Gastroesophageal sphincter (tissue), 4 donors: Measurements from ENCODE around the gene GABRG3. TPM values are rescaled to one million over a fixed set of nuclear protein-coding genes. Genes with fewer than 3 reads are reported as not detected.

ENCODE experiments used
- ATAC-seq: fragments of 150-250 bp; one replicate; pipeline ENCODE4 v1.9.1; 2016; ENCODE audit warnings: mild to moderate bottlenecking, moderate library complexity
- H3K27ac ChIP-seq, 4 donors: fragments of 200-600 bp; sonication (generic) in 3 of 4; 1 replicate in 3 of 4; 2 replicates in 1 of 4; pipeline ENCODE4 v1.5.1; 2016 to 2019
- H3K27me3 ChIP-seq: fragments of 200-600 bp; sonication (generic); one replicate; pipeline ENCODE4 v1.5.1; 2019
- H3K36me3 ChIP-seq, 2 donors: fragments of 200-600 bp; sonication (generic); one replicate each; pipeline ENCODE4 v1.5.1; 2019; ENCODE audit warnings: control low read depth in 1 of 2
- H3K4me1 ChIP-seq, 3 donors: fragments of 200-600 bp; sonication (generic); 1 replicate in 2 of 3; 2 replicates in 1 of 3; pipeline ENCODE4 v1.5.1; 2016 to 2019; ENCODE audit warnings: control low read depth in 2 of 3
- H3K4me3 ChIP-seq, 2 donors: fragments of 200-600 bp; sonication (generic); one replicate each; pipeline ENCODE4 v1.5.1; 2019; ENCODE audit warnings: mild to moderate bottlenecking in 1 of 2, moderate library complexity in 1 of 2
- H3K9me3 ChIP-seq, 3 donors: fragments of 200-600 bp; sonication (generic); one replicate each; pipeline ENCODE4 v1.5.1; 2017 to 2019; ENCODE audit warnings: control low read depth in 2 of 3
- EP300 ChIP-seq: sonication (generic); formaldehyde crosslinking; IDR thresholded peaks from one replicate; pipeline ENCODE4 v1.6.1; 2017; ENCODE audit warnings: antibody characterized with exemption, mild to moderate bottlenecking
- POLR2A ChIP-seq, 2 donors: fragments of 450-650 bp; IDR thresholded peaks; one replicate each; pipeline ENCODE4 v1.6.1; 2017; ENCODE audit warnings: antibody characterized with exemption in 2 of 2, mild to moderate bottlenecking in 2 of 2, moderate library complexity in 1 of 2
- POLR2AphosphoS5 ChIP-seq: sonication (generic); formaldehyde crosslinking; IDR thresholded peaks from one replicate; pipeline ENCODE4 v1.6.1; 2017; ENCODE audit warnings: antibody characterized with exemption
- WGBS, 2 donors: methylation state at CpG; one replicate each; pipeline ENCODE4 v1.1.5; 2018; ENCODE audit warnings: low coverage in 1 of 2; 5-methylcytosine and 5-hydroxymethylcytosine counted together
- total RNA-seq, 4 donors: library from RNA; depleted of rRNA; stranded (reverse); fragments of >200 nt; gene quantifications; one replicate each; pipeline ENCODE4 v1.1.0, GENCODE V29; 2016
- TF ChIP-seq, protein P1 (sequence below), 4 experiments: fragments of 200-600 bp in 2 of 4; fragments of 450-650 bp in 2 of 4; sonication (generic) in 1 of 4; IDR thresholded peaks; one replicate each; pipeline ENCODE4 v1.5.1; 2017 to 2019; ENCODE audit warnings: antibody characterized with exemption in 4 of 4, mild to moderate bottlenecking in 2 of 4, moderate library complexity in 2 of 4

GABRG3 gene
- total RNA-seq, 4 donors from 2014 or later: under 0.01 to 0.04 TPM; not detected in 2

DNA sequence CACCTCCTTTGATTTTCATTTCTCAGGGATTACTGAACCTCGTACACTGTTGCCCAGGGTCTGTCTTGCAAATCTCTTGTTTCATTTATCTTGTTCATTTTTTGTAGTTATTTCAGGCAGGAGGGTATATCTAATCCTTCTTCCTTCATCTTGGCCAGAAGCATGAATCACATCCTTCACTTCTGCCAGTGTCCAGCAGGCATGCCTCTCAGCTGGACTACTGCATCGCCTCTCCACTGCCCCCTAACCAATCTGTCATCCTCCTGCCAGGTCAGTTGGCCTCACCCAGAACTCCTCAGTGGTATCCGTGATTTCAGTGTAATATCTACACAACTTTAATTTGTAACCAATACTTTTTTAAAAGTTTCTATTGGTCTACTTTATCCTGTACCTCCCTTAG, 297.9 kb downstream of the GABRG3 start:
- H3K36me3 ChIP-seq: no peaks in the 10 kb centered on the region
- 37 to 81% methylated on average over 3 of the region's 3 CpGs for WGBS, 2 donors

DNA sequence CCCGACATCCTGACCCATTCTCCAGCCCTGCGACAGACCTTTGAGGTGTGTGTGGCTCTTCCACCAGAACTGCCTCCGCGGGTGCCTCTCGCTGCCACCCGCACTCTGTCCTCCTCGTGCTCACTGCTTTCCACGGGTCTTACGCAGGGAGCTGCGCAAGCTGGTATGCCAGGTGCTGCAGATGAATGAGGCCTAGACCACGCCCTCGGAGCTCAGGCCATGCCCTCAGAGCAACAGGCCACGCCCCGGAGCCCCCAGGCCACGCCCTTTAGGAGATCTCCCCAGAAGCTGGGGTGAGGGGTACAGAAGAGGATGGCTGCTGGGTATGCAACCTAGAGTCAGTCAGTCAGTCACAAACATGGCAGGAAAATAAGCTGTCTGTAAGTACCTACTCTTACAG, 300.3 kb downstream of the GABRG3 start:
- 72 to 88% methylated on average over 3 to 6 of the region's 15 CpGs for WGBS, 2 donors
- ATAC-seq: no peak
- H3K4me3 ChIP-seq: no peak overlapping the region
- H3K9me3 ChIP-seq: no peaks in the 10 kb centered on the region
- H3K27ac ChIP-seq: no peak overlapping the region
- TF ChIP-seq, protein P1, sequence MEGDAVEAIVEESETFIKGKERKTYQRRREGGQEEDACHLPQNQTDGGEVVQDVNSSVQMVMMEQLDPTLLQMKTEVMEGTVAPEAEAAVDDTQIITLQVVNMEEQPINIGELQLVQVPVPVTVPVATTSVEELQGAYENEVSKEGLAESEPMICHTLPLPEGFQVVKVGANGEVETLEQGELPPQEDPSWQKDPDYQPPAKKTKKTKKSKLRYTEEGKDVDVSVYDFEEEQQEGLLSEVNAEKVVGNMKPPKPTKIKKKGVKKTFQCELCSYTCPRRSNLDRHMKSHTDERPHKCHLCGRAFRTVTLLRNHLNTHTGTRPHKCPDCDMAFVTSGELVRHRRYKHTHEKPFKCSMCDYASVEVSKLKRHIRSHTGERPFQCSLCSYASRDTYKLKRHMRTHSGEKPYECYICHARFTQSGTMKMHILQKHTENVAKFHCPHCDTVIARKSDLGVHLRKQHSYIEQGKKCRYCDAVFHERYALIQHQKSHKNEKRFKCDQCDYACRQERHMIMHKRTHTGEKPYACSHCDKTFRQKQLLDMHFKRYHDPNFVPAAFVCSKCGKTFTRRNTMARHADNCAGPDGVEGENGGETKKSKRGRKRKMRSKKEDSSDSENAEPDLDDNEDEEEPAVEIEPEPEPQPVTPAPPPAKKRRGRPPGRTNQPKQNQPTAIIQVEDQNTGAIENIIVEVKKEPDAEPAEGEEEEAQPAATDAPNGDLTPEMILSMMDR (IDR thresholded peaks at IDR 0.05): no peak
- TF ChIP-seq POLR2AphosphoS5 (no peak), EP300 (no peak), POLR2A (IDR thresholded peaks at IDR 0.05) (no peak)
- no peaks in the 10 kb centered on the region for H3K4me1 ChIP-seq
- no peaks in the 10 kb centered on the region for H3K27me3 ChIP-seq
- H3K36me3 ChIP-seq: no peaks in the 10 kb centered on the region

More for the DNA sequence above, 297.9 kb downstream of the GABRG3 start:
- Histone ChIP-seq H3K27ac (no peak overlapping the region), H3K4me1 (no peaks in the 10 kb centered on the region), H3K4me3 (no peak overlapping the region), H3K9me3 (no peaks in the 10 kb centered on the region), H3K27me3 (no peaks in the 10 kb centered on the region)
- ATAC-seq: no peak
- TF ChIP-seq, protein P1 (IDR thresholded peaks at IDR 0.05): no peak

GRCh38 chr15:27272427-27272826, 301.4 kb downstream of the GABRG3 start:
- H3K4me1 ChIP-seq: no peaks in the 10 kb centered on the region

GRCh38 chr15:27273506-27273905, 302.5 kb downstream of the GABRG3 start:
- H3K4me1 ChIP-seq: no peaks in the 10 kb centered on the region
- no peak overlapping the region for H3K4me3 ChIP-seq
- H3K27me3 ChIP-seq: no peaks in the 10 kb centered on the region
- no peak for ATAC-seq
- H3K36me3 ChIP-seq: no peaks in the 10 kb centered on the region
- 86 to 90% methylated on average over 1 to 3 of the region's 3 CpGs for WGBS, 2 donors
- H3K9me3 ChIP-seq: no peaks in the 10 kb centered on the region
- no peak overlapping the region for H3K27ac ChIP-seq
- TF ChIP-seq, protein P1 (IDR thresholded peaks at IDR 0.05): no peak
- no peak for TF ChIP-seq POLR2A (IDR thresholded peaks at IDR 0.05)
- no peak for TF ChIP-seq EP300
- no peak for TF ChIP-seq POLR2AphosphoS5

More at GRCh38 chr15:27272427-27272826, 301.4 kb downstream of the GABRG3 start:
- ATAC-seq: no peak
- H3K27ac ChIP-seq: no peak overlapping the region
- H3K4me3 ChIP-seq: no peak overlapping the region
- TF ChIP-seq EP300: no peak
- no peak for TF ChIP-seq POLR2AphosphoS5
- TF ChIP-seq, protein P1 (IDR thresholded peaks at IDR 0.05): no peak
- TF ChIP-seq POLR2A (IDR thresholded peaks at IDR 0.05): no peak
- H3K27me3 ChIP-seq: no peaks in the 10 kb centered on the region
- no peaks in the 10 kb centered on the region for H3K36me3 ChIP-seq
- no peaks in the 10 kb centered on the region for H3K9me3 ChIP-seq

GRCh38 chr15:27278761-27279160, 307.8 kb downstream of the GABRG3 start:
- H3K4me1 ChIP-seq: no peaks in the 10 kb centered on the region
- H3K27ac ChIP-seq: no peak overlapping the region
- H3K9me3 ChIP-seq: no peaks in the 10 kb centered on the region
- H3K27me3 ChIP-seq: no peaks in the 10 kb centered on the region
- 53 to 67% methylated on average over 3 of the region's 3 CpGs for WGBS, 2 donors
- ATAC-seq: no peak
- no peaks in the 10 kb centered on the region for H3K36me3 ChIP-seq
- H3K4me3 ChIP-seq: no peak overlapping the region
- TF ChIP-seq POLR2AphosphoS5: no peak
- no peak for TF ChIP-seq EP300
- TF ChIP-seq, protein P1 (IDR thresholded peaks at IDR 0.05): no peak
- no peak for TF ChIP-seq POLR2A (IDR thresholded peaks at IDR 0.05)
